Spleen (tissue), 11 donors: Measurements from ENCODE around the gene LAYN. TPM values are rescaled to one million over a fixed set of nuclear protein-coding genes. Genes with fewer than 3 reads are reported as not detected.

ENCODE experiments used
- DNase-seq: peaks from one replicate; pipeline ENCODE4 v3.0.0-alpha.2; 2020
- H3K27ac ChIP-seq, 8 donors: fragments of 200-600 bp; sonication (generic) in 7 of 8; 1 replicate in 4 of 8; 2 replicates in 4 of 8; pipeline versions ENCODE4 v1.5.0 to v1.8.0; 2016 to 2021; ENCODE audit warnings: inconsistent platforms in 4 of 8, mild to moderate bottlenecking in 4 of 8, moderate library complexity in 1 of 8
- H3K27me3 ChIP-seq, 7 donors: fragments of 200-600 bp; sonication (generic) in 6 of 7; replicated peaks in 1 of 7; 1 replicate in 4 of 7; 2 replicates in 3 of 7; pipeline versions ENCODE4 v1.5.0 to v1.8.0; 2016 to 2021; ENCODE audit warnings: inconsistent platforms in 3 of 7, mild to moderate bottlenecking in 1 of 7
- H3K36me3 ChIP-seq, 6 donors: fragments of 200-600 bp; sonication (generic) in 5 of 6; 1 replicate in 4 of 6; 2 replicates in 2 of 6; pipeline versions ENCODE4 v1.5.0 to v1.8.0; 2016 to 2021; ENCODE audit warnings: inconsistent platforms in 2 of 6
- H3K4me1 ChIP-seq, 6 donors: fragments of 200-600 bp; sonication (generic) in 5 of 6; 1 replicate in 3 of 6; 2 replicates in 3 of 6; pipeline versions ENCODE4 v1.5.0 to v1.8.0; 2016 to 2021; ENCODE audit warnings: inconsistent platforms in 3 of 6
- H3K4me3 ChIP-seq, 8 donors: fragments of 200-600 bp; sonication (generic) in 7 of 8; 1 replicate in 4 of 8; 2 replicates in 4 of 8; pipeline versions ENCODE4 v1.5.0 to v1.8.0; 2016 to 2021; ENCODE audit warnings: inconsistent platforms in 4 of 8, mild to moderate bottlenecking in 4 of 8, moderate library complexity in 2 of 8
- H3K9me3 ChIP-seq, 8 donors: fragments of 200-600 bp; sonication (generic) in 7 of 8; 1 replicate in 4 of 8; 2 replicates in 4 of 8; pipeline versions ENCODE4 v1.5.0 to v1.8.0; 2016 to 2021; ENCODE audit warnings: inconsistent platforms in 4 of 8
- CTCF ChIP-seq, 11 experiments: fragments of 200-600 bp in 7 of 11; fragments of 450-650 bp in 4 of 11; sonication (generic) in 4 of 11; IDR thresholded peaks in 8 of 11; conservative IDR thresholded peaks in 3 of 11; 1 replicate in 7 of 11; 2 replicates in 4 of 11; pipeline versions ENCODE4 v1.4.0 to v1.8.0; 2016 to 2021; ENCODE audit warnings: antibody characterized with exemption in 11 of 11, inconsistent platforms in 4 of 11, mild to moderate bottlenecking in 1 of 11
- POLR2A ChIP-seq, 3 donors: fragments of 450-650 bp; IDR thresholded peaks; one replicate each; pipeline ENCODE4 v1.5.1; 2017; ENCODE audit warnings: antibody characterized with exemption in 3 of 3, mild to moderate bottlenecking in 1 of 3
- POLR2AphosphoS5 ChIP-seq, 3 donors: sonication (generic); formaldehyde crosslinking; IDR thresholded peaks; one replicate each; pipeline ENCODE4 v1.5.1; 2017; ENCODE audit warnings: antibody characterized with exemption in 3 of 3
- WGBS, 5 donors: extraction: QIAGEN DNeasy Blood & Tissue Kit in 3 of 5; methylation state at CpG; one replicate each; pipeline versions ENCODE4 v1.1.5 to v1.1.7; 2013 to 2018; 5-methylcytosine and 5-hydroxymethylcytosine counted together
- intact Hi-C: fragments of 100-400 bp; cut with DNase I; formaldehyde crosslinking; loops from one replicate; pipeline ENCODE4 v1.15.0; 2023; ENCODE audit warnings: low total_unique reads
- polyA plus RNA-seq, 3 donors: library from polyadenylated mRNA; stranded (reverse); fragments of 200-250 nt; gene quantifications; one replicate each; pipeline ENCODE4 v1.2.1, GENCODE V29; 2013
- total RNA-seq, 7 donors: library from RNA; depleted of rRNA in 3 of 7; stranded (reverse); fragments of >200 nt in 3 of 7; fragmentation: NEBNext Ultra II Directional in 4 of 7; extraction: Animal tissue kit (Norgen Biotek cat#: 25700) in 4 of 7; gene quantifications; one replicate each; pipeline versions ENCODE4 v1.1.0 to v1.2.1, GENCODE V29; 2016 to 2021
- donor health status: healthy with polysubstance abuse.
- donor health status: DM: no; HTN: no; CAD: no; lungs with moderate emphysema.
- donor health status: DM: no; HTN: no; CAD: no.
- donor health status: Bipolar disorder and iron deficiency.
- donor health status: healthy.
- donor health status: DM: no; HTN: no; CAD: no.
- donor health status: DM: yes; HTN: yes; CAD: no.

LAYN gene
- total and polyA plus RNA-seq, 10 donors: 3.1 to 14.7 (median 10.0) TPM

DNA sequence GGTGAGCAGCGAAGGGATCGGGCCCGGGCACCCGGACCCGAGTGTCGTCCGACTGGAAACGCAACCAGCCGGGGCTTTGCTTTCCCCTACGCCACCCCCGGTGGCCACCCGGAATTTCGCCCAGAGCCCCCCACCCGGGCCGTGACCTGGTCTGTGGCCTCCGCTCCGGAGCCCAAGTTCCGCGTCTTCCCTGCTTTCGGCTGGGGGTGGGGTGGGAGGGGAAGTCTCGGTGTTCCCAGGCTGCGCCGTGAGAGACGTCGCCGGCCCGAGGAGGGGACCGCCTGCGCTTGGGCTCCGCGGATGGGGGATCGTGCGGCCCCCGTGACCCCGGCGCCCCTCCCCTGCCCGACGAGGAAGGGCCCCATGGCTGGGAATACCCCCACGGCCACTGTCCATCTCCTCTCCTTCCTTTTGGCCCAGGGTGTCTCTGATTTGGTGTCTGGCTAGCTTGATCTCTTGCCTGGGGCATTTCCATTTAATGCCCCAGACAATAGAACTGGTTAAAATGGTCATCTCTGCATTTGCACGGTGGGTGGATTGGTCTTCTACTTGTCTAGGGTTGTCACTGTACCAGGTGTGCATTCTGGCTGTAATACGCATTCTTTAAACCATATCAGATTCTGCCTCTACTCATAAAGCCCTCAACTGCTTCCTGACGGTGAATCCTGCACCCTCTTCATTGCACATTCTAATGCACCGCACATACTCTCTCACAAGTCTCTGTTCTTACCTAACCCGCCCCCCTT lies 62.5 kb downstream of the LAYN start:
- intact Hi-C loops: loop anchor here (5.0 kb wide), 1 partner anchor 174 kb away; no protein-coding TSS in a partner anchor

GRCh38 chr11:111603611-111604130 lies 63.2 kb downstream of the LAYN start:
- WGBS, 5 donors: 11 to 14% (median 13%) methylated on average over 7 of the region's 7 CpGs
- Histone ChIP-seq H3K27ac (peak overlapping the region in 7 of 8 donors; percentile 89 to 95 (median 93)), H3K9me3 (no peaks in the 10 kb centered on the region), H3K27me3 (no peaks in the 10 kb centered on the region), H3K4me3 (peak overlapping the region; percentile 76 to 92 (median 86)), H3K4me1 (peaks cover 8 to 55% (median 31%) of the 10 kb centered on the region in 6 donors), H3K36me3 (no peaks in the 10 kb centered on the region)
- no peak for DNase-seq
- TF ChIP-seq POLR2A (IDR thresholded peaks at IDR 0.05) (no peak), CTCF (IDR thresholded peaks at IDR 0.05 in 8 of 11, conservative IDR thresholded peaks at IDR 0.05 in 3 of 11) (no peak), POLR2AphosphoS5 (IDR thresholded peaks at IDR 0.05) (no peak)
- intact Hi-C loops: loop anchor here (5.0 kb wide), 1 partner anchor 174 kb away; no protein-coding TSS in a partner anchor

More for the DNA sequence above, 62.5 kb downstream of the LAYN start:
- no peaks in the 10 kb centered on the region for H3K36me3 ChIP-seq
- H3K4me1 ChIP-seq: peaks cover 8 to 55% (median 31%) of the 10 kb centered on the region in 6 donors
- WGBS, 5 donors: 0 to 1% (median 0%) methylated on average over 22 to 44 of the region's 44 CpGs
- H3K9me3 ChIP-seq: no peaks in the 10 kb centered on the region
- H3K27ac ChIP-seq: peak overlapping the region; percentile 79 to 95 (median 92)
- H3K4me3 ChIP-seq: peak overlapping the region; percentile 76 to 92 (median 86)
- TF ChIP-seq POLR2A (IDR thresholded peaks at IDR 0.05) (no peak), POLR2AphosphoS5 (IDR thresholded peaks at IDR 0.05) (no peak), CTCF (IDR thresholded peaks at IDR 0.05 in 8 of 11, conservative IDR thresholded peaks at IDR 0.05 in 3 of 11) (no peak)
- no peaks in the 10 kb centered on the region for H3K27me3 ChIP-seq
- no peak for DNase-seq

DNA sequence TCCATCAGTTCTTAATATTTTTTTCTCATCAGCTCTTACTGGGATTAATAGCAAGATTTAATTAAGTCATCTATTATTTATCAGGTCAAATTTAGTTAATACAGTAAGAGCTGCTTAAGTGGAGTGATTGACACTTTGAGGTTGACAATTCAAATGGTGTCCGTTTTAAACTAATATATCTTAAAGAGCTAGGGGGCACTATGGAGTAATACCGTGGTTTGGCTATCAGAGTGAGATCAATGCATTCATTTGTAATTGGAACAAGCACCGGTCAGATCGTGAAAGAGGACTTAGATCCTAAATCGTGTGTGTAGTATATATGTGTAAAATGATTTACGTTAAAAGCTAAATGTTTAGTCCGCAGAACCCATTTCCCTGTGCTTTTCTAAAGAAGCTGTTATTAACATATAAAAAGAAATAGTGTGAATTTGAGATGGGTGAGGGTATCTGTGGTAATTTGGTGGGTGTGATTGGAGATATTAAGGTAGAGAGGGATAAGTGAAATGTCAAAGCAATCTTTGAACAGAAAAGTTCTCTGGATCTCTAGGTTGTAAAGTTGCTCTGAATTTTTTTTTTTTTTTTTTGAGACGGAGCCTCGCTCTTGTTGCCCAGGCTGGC lies 64.0 kb downstream of the LAYN start:
- no peak for DNase-seq
- Histone ChIP-seq H3K9me3 (no peaks in the 10 kb centered on the region), H3K27me3 (no peaks in the 10 kb centered on the region), H3K4me3 (peak overlapping the region in 4 of 8 donors; percentile 80 to 92 (median 87)), H3K27ac (peak overlapping the region in 2 of 8 donors; percentile 93 to 94), H3K36me3 (no peaks in the 10 kb centered on the region), H3K4me1 (peaks cover 8 to 55% (median 31%) of the 10 kb centered on the region in 6 donors)
- 40 to 52% (median 45%) methylated on average over 9 of the region's 9 CpGs for WGBS, 5 donors
- peak in 7 of 11 experiments; percentile 42 to 59 (median 47) for TF ChIP-seq CTCF (IDR thresholded peaks at IDR 0.05 in 8 of 11, conservative IDR thresholded peaks at IDR 0.05 in 3 of 11)
- no peak for TF ChIP-seq POLR2A (IDR thresholded peaks at IDR 0.05)
- intact Hi-C loops: loop anchor here (5.0 kb wide), 1 partner anchor 173 kb away; no protein-coding TSS in a partner anchor

DNA sequence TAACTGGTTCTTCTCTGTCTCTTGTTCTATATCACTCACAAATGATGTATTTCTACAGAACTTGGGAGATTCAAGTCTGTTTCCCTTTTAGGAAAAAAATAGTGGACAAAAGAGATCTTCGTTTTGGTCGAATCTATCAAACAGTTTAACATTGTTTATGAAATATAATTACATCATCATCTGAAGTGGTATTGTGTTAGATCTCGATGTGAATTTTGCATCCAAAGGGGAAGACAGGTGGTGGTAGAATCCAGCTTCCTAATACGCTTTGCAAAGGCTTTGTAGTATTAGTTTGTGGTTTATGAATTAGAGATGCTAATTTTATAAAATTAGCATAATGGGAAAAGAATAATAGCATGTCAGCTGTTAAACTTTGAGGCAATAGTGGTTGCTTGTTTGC lies 65.2 kb downstream of the LAYN start:
- no peak overlapping the region for H3K4me3 ChIP-seq
- H3K9me3 ChIP-seq: no peaks in the 10 kb centered on the region
- WGBS, 5 donors: 51 to 75% (median 65%) methylated on average over 4 of the region's 4 CpGs
- peaks cover 8 to 55% (median 31%) of the 10 kb centered on the region in 6 donors for H3K4me1 ChIP-seq
- TF ChIP-seq CTCF (IDR thresholded peaks at IDR 0.05 in 8 of 11, conservative IDR thresholded peaks at IDR 0.05 in 3 of 11) (no peak), POLR2AphosphoS5 (IDR thresholded peaks at IDR 0.05) (no peak), POLR2A (IDR thresholded peaks at IDR 0.05) (no peak)
- DNase-seq: no peak
- no peak overlapping the region for H3K27ac ChIP-seq
- intact Hi-C loops: no loop called here
- no peaks in the 10 kb centered on the region for H3K27me3 ChIP-seq
- H3K36me3 ChIP-seq: no peaks in the 10 kb centered on the region
